Stimulated activated memory B cell treated with anti-CD40 and anti-IgM and Interleukin-4, amounts not matched to agents 10 μg/mL and 1 μg/mL and 100 μg/mL, for 72 hours (primary cell): Measurements from ENCODE around the gene MAPK14.
"Not testable (repeated sequence)": the region's sequence is repeated elsewhere in the genome, so short reads cannot be mapped to it uniquely, and the experiment has no call there.

ENCODE experiments used
- ATAC-seq: fragments of 150-1000 bp; cut with Tn5 transposase; 2 replicates; pipeline ENCODE4 v1.10.0; 2021
- H3K27ac Mint-ChIP-seq: one replicate; pipeline ENCODE4 v1.8.0; 2022; ENCODE audit warnings: mild to moderate bottlenecking, mixed read lengths
- H3K27me3 Mint-ChIP-seq: one replicate; pipeline ENCODE4 v1.8.0; 2022; ENCODE audit warnings: mixed read lengths
- H3K36me3 Mint-ChIP-seq: one replicate; pipeline ENCODE4 v1.8.0; 2022; ENCODE audit warnings: mixed read lengths
- H3K4me1 Mint-ChIP-seq: one replicate; pipeline ENCODE4 v1.8.0; 2022; ENCODE audit warnings: mixed read lengths
- H3K4me3 Mint-ChIP-seq: one replicate; pipeline ENCODE4 v1.8.0; 2022; ENCODE audit warnings: mild to moderate bottlenecking, moderate library complexity, mixed read lengths
- H3K9me3 Mint-ChIP-seq: one replicate; pipeline ENCODE4 v1.8.0; 2022; ENCODE audit warnings: mixed read lengths

Gene MAPK14

DNA sequence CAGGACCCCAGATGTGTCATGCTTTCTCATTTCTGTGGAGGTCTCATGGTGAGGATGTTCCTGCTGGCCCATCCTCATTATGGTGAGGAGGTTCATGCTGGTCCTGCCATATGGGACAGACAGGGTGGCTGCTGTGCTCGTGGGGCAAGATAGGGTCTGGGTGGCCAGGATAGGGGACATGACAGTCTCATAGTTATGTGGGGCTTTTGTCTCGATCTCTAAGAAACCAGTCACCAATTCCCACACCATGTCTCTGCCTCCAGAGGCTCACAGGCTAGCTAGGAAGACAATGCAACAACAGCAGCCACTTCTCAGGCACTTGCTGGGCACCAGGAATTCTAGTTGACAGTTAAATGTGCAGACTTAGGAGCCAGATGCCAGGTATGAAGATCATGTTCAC, 98.5 kb downstream of the MAPK14 start:
- H3K4me3 Mint-ChIP-seq: no peak overlapping the region
- H3K4me1 Mint-ChIP-seq: peaks cover 55% of the 10 kb centered on the region
- H3K9me3 Mint-ChIP-seq: no peaks in the 10 kb centered on the region
- no peak for ATAC-seq
- no peak overlapping the region for H3K27ac Mint-ChIP-seq
- H3K27me3 Mint-ChIP-seq: no peaks in the 10 kb centered on the region
- no peaks in the 10 kb centered on the region for H3K36me3 Mint-ChIP-seq

DNA sequence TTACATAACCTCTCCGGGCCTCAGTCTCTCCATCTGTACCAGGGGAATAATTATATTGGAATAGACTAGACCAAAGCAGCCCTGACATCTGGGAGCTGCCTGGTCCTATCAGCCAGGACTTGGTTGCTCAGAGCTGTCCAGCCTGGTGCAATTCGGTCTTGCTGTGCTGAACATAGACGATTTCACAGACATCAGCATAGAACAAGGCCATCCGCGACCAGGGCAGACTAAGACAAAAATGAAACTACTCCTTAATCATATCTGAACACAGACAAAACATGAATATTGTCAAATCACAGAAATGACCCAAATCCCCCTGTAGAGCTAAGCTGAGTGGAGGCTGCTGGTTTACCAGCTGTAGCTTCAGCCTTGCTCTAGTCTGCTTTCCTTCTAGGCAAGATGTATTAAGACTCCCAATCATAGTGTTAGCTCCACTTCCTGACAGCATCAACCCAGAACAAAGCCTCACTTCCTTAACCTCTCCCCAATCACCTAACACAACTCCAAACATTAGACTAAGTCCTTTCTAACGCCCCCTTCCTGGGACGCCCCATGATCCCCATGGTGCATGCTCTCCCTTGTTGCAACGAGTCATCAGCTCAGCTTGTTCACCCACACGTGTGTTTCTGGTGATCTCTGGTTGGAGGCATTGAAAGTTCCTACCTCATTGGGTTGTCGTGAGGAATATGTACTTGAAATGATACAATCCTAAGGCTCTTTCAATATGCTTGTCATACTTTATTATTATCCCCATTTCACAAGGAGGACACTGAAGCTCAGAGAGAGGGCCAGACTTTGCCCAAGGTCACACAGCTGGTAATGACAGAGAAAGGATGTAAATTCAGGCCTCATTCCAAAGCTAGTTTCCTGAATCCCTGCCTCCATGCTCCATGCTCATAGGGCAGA, 99.2 kb downstream of the MAPK14 start:
- Mint-ChIP-seq H3K4me3 (no peak overlapping the region), H3K36me3 (no peaks in the 10 kb centered on the region), H3K27me3 (no peaks in the 10 kb centered on the region), H3K27ac (no peak overlapping the region), H3K4me1 (peaks cover 52% of the 10 kb centered on the region), H3K9me3 (no peaks in the 10 kb centered on the region)
- no peak for ATAC-seq

DNA sequence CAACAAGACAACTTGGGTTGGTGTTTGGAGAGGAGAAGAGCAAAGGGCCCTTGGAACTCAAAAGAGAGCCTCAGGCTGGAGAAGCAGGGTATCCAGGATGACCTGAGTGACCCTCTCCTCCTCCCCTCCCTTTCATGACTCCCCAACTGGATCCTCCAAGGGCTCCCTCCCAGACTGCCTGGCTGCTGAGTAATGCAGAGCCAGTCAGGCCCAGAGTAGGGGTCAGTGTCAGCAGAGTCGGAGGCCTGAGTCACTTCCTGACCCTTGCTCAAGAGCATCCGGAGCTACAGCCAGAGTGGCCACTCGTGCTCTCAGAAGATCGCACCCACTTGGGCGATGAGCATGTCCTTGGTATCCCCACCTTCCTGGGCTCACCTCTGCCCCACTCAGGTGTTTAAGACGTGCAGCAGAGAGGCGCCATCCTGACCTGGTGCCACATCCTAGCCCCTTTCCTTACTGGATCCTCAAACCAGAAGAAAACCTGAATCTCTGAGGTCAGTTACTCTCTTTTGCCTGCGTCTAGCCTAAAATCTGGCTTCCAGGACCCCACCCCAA, 99.9 kb downstream of the MAPK14 start:
- H3K9me3 Mint-ChIP-seq: no peaks in the 10 kb centered on the region
- ATAC-seq: no peak
- no peaks in the 10 kb centered on the region for H3K36me3 Mint-ChIP-seq
- no peaks in the 10 kb centered on the region for H3K27me3 Mint-ChIP-seq
- H3K4me1 Mint-ChIP-seq: peaks cover 52% of the 10 kb centered on the region
- H3K4me3 Mint-ChIP-seq: no peak overlapping the region
- no peak overlapping the region for H3K27ac Mint-ChIP-seq

DNA sequence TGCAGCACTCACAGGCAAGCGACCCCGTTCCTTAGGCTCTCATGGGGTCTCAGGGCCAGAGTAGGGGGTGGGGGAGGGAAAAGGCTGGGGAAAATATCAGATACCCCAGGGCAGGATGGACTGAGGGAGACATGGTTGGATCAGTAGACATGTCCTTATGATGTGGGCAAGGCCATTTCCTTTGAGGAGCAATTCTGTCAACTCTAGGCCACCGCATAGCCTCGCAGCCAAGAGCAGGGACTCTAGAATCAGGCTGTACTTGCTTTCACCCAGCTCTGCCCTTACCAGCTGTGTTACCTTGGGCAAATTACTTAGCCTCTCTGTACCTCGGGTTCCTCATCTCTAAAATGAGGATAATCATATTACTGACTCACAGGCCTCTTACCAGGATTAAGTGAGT, 100.5 kb downstream of the MAPK14 start:
- Mint-ChIP-seq H3K36me3 (peaks cover 3% of the 10 kb centered on the region), H3K9me3 (no peaks in the 10 kb centered on the region), H3K4me3 (no peak overlapping the region), H3K27ac (no peak overlapping the region), H3K4me1 (peaks cover 52% of the 10 kb centered on the region), H3K27me3 (no peaks in the 10 kb centered on the region)
- ATAC-seq: no peak

DNA sequence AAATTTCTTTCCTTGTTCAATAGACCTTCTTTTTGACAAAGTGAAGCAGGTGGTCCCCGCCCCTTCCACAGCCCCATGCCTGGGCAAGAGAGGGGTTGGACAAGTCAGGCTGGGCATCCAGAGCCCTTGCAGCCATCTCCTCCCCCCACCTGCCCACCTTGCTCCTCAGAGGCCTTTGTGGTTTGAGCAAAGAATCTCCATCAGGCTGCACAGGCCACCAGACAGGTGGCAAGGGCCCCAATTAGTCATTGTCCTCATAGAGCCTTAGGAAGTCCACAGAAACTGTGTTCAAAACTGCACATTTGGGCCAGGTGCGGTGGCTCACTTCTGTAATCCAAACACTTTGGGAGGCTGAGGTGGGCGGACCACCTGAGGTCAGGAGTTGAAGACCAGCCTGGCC, 101.2 kb downstream of the MAPK14 start:
- H3K4me3 Mint-ChIP-seq: peak overlapping the region; percentile 47
- no peaks in the 10 kb centered on the region for H3K27me3 Mint-ChIP-seq
- no peak for ATAC-seq
- peaks cover 52% of the 10 kb centered on the region for H3K4me1 Mint-ChIP-seq
- H3K9me3 Mint-ChIP-seq: no peaks in the 10 kb centered on the region
- peaks cover 10% of the 10 kb centered on the region for H3K36me3 Mint-ChIP-seq
- peak overlapping the region; percentile 76 for H3K27ac Mint-ChIP-seq

DNA sequence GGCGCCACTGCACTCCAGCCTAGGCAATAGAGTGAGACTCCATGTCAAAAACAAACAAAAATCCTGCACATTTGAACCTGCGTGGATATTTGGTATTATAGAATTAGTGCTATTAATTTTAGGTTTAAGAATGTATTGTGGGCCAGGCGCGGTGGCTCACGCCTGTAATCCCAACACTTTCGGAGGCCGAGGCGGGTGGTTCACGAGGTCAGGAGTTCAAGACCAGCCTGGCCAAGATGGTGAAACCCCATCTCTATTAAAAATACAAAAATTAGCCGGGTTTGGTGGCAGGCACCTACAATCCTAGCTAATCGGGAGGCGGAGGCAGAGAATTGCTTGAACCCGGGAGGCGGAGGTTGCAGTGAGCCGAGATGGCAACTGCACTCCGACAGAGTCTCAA, 101.7 kb downstream of the MAPK14 start:
- peaks cover 13% of the 10 kb centered on the region for H3K36me3 Mint-ChIP-seq
- not testable (repeated sequence) for H3K27me3 Mint-ChIP-seq, ATAC-seq, H3K9me3 Mint-ChIP-seq
- peak overlapping the region; percentile 47 for H3K4me3 Mint-ChIP-seq
- peaks cover 48% of the 10 kb centered on the region for H3K4me1 Mint-ChIP-seq
- H3K27ac Mint-ChIP-seq: peak overlapping the region; percentile 76

DNA sequence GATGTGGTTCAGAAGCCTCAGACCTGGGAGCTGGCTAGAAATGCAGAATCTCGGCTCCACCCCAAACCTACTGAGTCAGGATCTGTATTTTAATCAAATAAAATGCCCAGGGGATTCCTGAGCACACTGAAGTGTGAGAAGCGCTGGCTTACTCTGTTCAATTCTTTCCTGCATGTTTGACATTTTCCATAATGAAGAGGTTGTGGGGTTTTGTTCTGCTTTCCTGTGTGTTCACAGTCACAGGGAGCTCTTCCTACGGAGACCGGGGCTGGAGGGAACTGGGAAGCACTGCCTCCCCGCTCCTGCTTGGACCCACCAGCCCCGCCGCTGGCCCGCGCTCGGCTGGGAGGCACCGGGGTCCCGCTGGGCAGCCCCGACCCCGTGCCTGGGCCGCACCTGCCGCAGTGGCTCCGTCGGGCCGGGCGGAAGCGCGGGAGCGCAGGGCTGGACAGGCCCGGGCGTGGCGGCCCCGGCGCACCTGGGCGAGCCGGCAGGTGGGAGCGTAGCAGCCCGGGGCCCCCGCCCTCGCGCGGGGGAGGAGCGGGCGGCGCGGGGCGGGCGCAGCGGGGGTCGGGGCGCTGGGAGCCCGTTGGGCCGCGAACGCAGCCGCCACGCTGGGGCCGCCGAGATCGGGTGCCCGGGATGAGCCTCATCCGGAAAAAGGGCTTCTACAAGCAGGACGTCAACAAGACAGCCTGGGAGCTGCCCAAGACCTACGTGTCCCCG, 102.5 kb downstream of the MAPK14 start, which contains the start of gene MAPK13:
Gene MAPK13, plus strand, starts transcription at position 573 of the 726 bp plus-strand sequence. Its CDS starts 70 bp downstream, at position 643.
- Mint-ChIP-seq H3K36me3 (peaks cover 19% of the 10 kb centered on the region), H3K27me3 (no peaks in the 10 kb centered on the region), H3K9me3 (no peaks in the 10 kb centered on the region), H3K4me3 (peak within 1 kb of the TSS; percentile 80), H3K27ac (peak within 1 kb of the TSS; percentile 86), H3K4me1 (peaks cover 54% of the 10 kb centered on the region)
- peak; percentile 68 for ATAC-seq

DNA sequence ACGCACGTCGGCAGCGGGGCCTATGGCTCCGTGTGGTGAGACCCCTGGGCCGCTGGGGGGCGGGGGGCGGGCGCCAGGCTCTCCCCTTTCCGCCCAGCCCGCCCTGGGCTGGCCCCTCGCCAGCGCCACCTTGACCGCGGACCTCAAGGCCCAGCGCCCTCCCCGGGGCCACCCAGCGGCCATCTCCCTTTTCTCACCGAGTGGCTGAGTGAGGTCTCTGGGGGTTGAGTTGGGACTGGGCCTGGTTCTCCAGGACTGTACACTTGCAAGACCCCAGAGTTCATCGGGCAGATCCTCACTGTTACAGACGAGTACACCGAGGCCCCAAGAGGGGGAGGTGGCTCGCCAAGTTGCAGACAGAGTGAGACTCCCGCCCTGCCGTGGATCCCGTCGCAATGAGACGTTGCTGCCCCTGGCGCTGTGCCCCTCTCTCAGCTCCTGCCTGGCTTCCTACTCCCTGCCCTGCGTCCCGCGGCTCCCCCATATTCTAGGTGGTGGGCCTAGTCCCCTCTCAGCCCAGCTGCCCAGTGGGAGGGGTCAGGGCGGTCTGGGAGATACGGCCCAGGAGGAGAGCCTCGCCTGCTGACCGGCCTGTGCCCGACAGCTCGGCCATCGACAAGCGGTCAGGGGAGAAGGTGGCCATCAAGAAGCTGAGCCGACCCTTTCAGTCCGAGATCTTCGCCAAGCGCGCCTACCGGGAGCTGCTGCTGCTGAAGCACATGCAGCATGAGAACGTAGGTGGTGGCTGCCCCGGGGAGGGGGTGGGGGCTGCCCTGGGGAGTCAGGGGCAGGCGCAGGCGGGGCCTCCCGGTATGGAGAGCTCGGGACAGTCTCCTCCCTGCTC, 103.3 kb downstream of the MAPK14 start:
- ATAC-seq: peak; percentile 65
- peaks cover 62% of the 10 kb centered on the region for H3K4me1 Mint-ChIP-seq
- peaks cover 27% of the 10 kb centered on the region for H3K36me3 Mint-ChIP-seq
- H3K9me3 Mint-ChIP-seq: no peaks in the 10 kb centered on the region
- H3K27me3 Mint-ChIP-seq: no peaks in the 10 kb centered on the region
- H3K4me3 Mint-ChIP-seq: peak overlapping the region; percentile 80
- H3K27ac Mint-ChIP-seq: peak overlapping the region; percentile 86

DNA sequence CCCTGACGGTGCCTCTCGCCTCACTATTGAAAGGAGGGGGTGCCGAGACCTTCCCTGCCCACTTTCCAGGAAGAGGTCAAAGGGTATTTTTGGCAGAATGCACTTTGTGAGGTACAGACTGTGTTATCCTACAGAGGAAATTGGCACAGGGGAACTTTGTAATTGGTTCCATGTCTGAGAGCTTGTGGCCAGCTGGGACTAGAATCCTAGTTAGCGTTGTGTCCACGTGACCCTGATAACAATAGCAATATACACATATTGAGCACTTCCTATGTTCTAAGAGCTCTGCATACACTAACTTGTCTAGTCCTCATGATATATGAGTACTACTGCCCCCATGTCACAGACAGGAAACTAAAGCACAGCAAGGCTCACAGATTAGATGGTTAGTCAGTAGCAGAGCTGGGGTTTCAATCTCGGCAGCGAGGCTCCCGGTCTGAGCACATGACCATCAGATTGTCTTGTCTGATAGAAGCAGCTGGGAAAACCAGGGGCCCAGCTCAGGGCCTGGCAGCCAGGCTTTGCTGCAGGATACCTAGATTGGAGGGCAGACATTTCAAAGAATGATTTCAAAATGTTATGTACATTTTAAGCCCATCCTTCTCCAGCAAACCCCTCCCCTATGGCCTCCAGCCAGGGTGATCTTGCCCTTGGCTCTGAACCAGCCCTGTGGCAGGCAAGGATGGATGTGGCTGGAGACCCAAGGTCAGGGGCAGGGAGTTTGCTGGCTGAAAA, 104.1 kb downstream of the MAPK14 start:
- ATAC-seq: peak; percentile 70
- Mint-ChIP-seq H3K27ac (peak overlapping the region; percentile 86), H3K27me3 (no peaks in the 10 kb centered on the region), H3K36me3 (peaks cover 29% of the 10 kb centered on the region), H3K4me3 (peak overlapping the region; percentile 80), H3K9me3 (no peaks in the 10 kb centered on the region), H3K4me1 (peaks cover 67% of the 10 kb centered on the region)

DNA sequence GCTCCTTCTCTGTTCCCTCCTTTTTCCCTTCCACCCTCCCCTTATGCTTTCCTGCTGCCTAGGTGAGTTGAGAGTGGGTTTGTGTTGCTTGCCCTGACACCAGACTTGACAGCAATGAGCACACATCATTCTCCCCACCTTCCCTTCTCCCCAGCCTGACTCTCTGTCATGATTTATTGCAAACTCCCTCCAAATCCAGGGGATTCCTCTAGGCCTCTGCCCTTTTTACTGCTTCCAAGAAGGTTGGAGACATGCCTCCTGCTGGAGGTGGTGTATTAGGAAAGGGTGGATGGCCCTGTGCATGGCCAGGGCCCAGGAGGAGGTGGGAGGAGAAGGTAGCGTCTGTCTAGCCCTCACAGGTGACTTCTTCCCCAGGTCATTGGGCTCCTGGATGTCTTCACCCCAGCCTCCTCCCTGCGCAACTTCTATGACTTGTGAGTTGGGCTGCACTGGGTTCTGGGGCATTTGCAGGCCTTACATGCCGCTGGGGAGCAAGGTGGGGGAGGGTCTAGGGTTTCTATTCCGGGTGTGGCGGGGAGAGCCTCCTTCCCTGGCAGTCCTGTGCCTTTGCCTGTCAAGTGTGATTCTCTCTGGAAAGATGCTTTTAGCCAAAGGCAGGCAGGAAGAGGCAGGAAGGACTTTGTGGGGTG, 104.8 kb downstream of the MAPK14 start:
- Mint-ChIP-seq H3K27me3 (no peaks in the 10 kb centered on the region), H3K9me3 (no peaks in the 10 kb centered on the region), H3K36me3 (peaks cover 35% of the 10 kb centered on the region), H3K4me1 (peaks cover 69% of the 10 kb centered on the region), H3K4me3 (no peak overlapping the region), H3K27ac (peak overlapping the region; percentile 86)
- no peak for ATAC-seq

DNA sequence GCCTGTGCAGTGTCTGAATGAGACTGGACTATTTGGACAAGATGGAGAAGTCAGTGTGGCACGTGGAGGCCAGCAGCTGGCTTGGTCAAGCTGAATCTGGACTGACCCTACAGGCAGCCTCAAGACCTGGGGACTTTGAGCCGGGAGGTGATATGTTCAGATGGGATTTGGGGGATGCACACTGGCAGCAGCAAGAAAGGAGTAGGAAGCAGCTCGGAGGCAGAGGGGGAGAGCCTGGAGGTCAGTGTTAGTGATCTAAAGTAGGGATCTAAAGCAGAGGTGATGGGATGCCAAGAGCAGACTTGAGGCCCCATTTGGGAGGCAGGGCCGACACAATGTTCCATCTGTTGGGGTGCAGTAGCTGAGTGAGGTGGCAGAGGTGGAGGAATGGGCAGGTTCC, 105.5 kb downstream of the MAPK14 start:
- Mint-ChIP-seq H3K36me3 (peaks cover 37% of the 10 kb centered on the region), H3K27ac (peak overlapping the region; percentile 86), H3K27me3 (no peaks in the 10 kb centered on the region), H3K4me1 (peaks cover 69% of the 10 kb centered on the region), H3K9me3 (no peaks in the 10 kb centered on the region), H3K4me3 (no peak overlapping the region)
- ATAC-seq: no peak

DNA sequence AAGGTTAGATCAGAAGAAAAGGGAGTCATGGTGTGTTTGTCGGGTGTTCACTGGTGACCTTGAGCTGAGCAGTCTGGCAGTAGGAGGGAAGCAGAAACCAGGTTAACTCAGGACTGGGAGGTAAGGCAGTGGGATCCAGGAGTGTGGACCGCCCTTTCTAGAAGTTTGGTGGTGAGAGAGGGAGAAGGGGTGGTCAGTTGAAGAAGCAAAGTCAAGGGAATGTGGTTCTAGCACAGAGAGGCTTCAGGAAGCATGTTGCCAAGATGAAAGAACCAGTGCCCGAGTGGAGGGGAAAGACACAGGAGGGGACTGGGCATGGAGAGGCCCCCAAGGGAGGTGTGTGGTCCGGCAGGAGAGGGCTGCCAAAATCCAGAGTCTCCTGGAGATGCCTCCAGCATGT, 106.3 kb downstream of the MAPK14 start:
- ATAC-seq: no peak
- H3K36me3 Mint-ChIP-seq: peaks cover 43% of the 10 kb centered on the region
- no peaks in the 10 kb centered on the region for H3K9me3 Mint-ChIP-seq
- H3K4me1 Mint-ChIP-seq: peaks cover 66% of the 10 kb centered on the region
- H3K27me3 Mint-ChIP-seq: no peaks in the 10 kb centered on the region
- peak overlapping the region; percentile 4 for H3K27ac Mint-ChIP-seq
- H3K4me3 Mint-ChIP-seq: no peak overlapping the region

DNA sequence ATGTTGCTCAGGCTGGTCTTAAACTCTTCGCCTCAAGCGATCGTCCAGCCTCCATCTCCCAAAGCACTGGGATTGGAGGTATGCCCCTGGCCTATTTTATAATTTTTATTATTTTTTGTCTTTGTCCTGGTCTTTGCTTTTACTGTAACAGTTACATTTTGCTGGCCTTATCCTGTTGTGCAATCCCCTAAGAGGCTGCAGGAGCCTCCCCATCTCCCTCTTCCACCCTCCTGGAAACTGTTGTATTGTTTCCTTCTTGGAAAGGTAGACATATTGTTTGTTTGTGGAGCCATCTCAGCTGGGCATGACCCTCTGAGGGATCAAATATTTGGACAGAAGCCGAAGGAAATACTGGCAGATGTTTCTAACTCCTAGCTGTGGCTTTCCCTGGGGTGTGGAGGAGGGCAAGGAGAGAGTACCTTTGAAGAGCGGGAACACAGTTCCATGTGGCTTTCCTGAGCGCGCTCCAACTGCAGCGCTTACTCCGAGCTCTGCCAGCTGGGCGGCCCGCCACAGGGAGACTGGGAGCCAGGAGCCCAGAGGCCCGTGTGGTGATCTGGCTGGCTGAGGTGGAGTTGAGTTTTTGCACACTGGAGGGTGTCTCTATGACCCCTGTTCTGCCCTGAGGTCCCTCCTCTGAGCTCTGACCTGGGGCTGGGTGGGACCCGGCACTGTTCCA, 107.6 kb downstream of the MAPK14 start:
- Mint-ChIP-seq H3K9me3 (no peaks in the 10 kb centered on the region), H3K4me1 (peaks cover 55% of the 10 kb centered on the region), H3K27me3 (no peaks in the 10 kb centered on the region), H3K4me3 (no peak overlapping the region), H3K36me3 (peaks cover 55% of the 10 kb centered on the region), H3K27ac (peak overlapping the region; percentile 56)
- no peak for ATAC-seq
